Left ventricle myocardium inferior (tissue), 1 donor: ENCODE data around the gene CYTIP. TPM values are rescaled to one million over a fixed set of nuclear protein-coding genes. Genes with fewer than 3 reads are reported as not detected.

Experiments
- DNase-seq: peaks from one replicate; pipeline ENCODE4 v3.0.0-alpha.2; 2020
- H3K27ac ChIP-seq: fragments of 200-600 bp; replicated peaks from 2 replicates; pipeline ENCODE4 v1.8.0; 2021
- H3K27me3 ChIP-seq: fragments of 200-600 bp; 2 replicates; pipeline ENCODE4 v1.8.0; 2021; ENCODE audit warnings: low read depth
- H3K36me3 ChIP-seq: fragments of 200-600 bp; 2 replicates; pipeline ENCODE4 v1.8.0; 2021
- H3K4me1 ChIP-seq: fragments of 200-600 bp; 2 replicates; pipeline ENCODE4 v1.8.0; 2021
- H3K4me3 ChIP-seq: fragments of 200-600 bp; 2 replicates; pipeline ENCODE4 v1.8.0; 2021; ENCODE audit warnings: mild to moderate bottlenecking, moderate library complexity
- H3K9me3 ChIP-seq: fragments of 200-600 bp; replicated peaks from 2 replicates; pipeline ENCODE4 v1.8.0; 2021
- intact Hi-C: fragments of 100-400 bp; cut with micrococcal nuclease; formaldehyde crosslinking; loops from one replicate; pipeline ENCODE4 v1.11.0; 2022
- total RNA-seq: library from RNA; stranded (reverse); fragmentation: NEBNext Ultra II Directional; extraction: Animal tissue kit (Norgen Biotek cat#: 25700); gene quantifications from one replicate; pipeline ENCODE4 v1.2.1, GENCODE V29; 2021
- TF ChIP-seq, protein P1 (sequence below): fragments of 200-600 bp; IDR thresholded peaks from 2 replicates; pipeline ENCODE4 v1.8.0; 2021; ENCODE audit warnings: antibody characterized with exemption, mild to moderate bottlenecking, borderline replicate concordance
- donor health status: DM: no; HTN: yes; CAD: no; lungs with severe emphysema.

Gene CYTIP
- total RNA-seq, 1 donor from 2014 or later: 0.82 TPM

GRCh38 chr2:157439824-157440186 is 4.1 kb downstream of the CYTIP start:
- H3K36me3 ChIP-seq: no peaks in the 10 kb centered on the region
- H3K9me3 ChIP-seq: no peaks in the 10 kb centered on the region
- intact Hi-C loops: no loop called here
- DNase-seq: no peak
- TF ChIP-seq, protein P1, sequence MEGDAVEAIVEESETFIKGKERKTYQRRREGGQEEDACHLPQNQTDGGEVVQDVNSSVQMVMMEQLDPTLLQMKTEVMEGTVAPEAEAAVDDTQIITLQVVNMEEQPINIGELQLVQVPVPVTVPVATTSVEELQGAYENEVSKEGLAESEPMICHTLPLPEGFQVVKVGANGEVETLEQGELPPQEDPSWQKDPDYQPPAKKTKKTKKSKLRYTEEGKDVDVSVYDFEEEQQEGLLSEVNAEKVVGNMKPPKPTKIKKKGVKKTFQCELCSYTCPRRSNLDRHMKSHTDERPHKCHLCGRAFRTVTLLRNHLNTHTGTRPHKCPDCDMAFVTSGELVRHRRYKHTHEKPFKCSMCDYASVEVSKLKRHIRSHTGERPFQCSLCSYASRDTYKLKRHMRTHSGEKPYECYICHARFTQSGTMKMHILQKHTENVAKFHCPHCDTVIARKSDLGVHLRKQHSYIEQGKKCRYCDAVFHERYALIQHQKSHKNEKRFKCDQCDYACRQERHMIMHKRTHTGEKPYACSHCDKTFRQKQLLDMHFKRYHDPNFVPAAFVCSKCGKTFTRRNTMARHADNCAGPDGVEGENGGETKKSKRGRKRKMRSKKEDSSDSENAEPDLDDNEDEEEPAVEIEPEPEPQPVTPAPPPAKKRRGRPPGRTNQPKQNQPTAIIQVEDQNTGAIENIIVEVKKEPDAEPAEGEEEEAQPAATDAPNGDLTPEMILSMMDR: no peak
- H3K27ac ChIP-seq: peak overlapping the region; percentile 17
- H3K4me3 ChIP-seq: no peak overlapping the region
- H3K4me1 ChIP-seq: peaks cover 29% of the 10 kb centered on the region
- no peaks in the 10 kb centered on the region for H3K27me3 ChIP-seq

DNA sequence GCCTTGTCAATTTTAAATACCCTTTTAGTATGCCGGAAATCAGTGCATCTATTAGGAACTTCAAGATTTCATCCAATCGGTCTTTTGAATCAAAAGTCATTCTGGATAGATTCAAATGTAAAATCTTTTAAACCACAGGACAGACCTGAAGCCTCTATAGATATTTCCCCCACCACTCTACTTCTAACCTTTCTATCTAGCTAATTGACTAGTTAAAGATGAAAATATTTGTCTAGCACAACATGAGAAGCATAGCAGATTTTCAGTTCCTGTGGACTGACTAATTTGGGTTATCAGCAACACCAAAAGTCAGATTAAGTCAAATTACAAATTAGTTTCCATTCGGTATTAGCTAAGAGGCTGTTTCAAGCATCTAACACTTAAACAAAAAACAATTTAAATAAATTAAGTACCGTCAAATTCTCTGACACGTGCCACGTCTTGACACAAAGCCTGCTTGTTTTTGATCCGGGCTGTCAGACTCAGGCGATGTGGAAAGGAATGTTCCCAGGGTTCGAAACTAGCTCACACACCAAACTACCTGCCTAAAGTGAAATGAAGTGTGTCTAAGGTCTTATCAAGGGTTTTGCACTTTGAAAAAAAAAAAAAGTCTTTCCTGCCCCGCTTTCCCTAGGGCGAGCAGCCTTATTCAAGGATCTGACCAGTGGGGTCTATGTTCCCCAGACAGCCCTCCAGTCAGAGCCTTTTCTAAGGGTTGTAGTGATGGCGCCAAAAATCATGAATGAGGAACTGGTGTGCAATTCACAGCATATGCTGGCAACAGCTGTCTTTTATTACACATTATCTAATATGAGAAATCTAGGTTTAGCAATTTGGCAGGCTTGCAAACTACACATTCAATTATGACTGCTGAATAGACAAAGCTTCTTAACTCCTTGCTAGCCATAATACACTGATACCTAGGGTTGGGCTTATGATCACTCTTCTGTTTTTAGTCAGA is 4.7 kb downstream of the CYTIP start:
- H3K27ac ChIP-seq: peak overlapping the region; percentile 17
- no peak for DNase-seq
- intact Hi-C loops: no loop called here

DNA sequence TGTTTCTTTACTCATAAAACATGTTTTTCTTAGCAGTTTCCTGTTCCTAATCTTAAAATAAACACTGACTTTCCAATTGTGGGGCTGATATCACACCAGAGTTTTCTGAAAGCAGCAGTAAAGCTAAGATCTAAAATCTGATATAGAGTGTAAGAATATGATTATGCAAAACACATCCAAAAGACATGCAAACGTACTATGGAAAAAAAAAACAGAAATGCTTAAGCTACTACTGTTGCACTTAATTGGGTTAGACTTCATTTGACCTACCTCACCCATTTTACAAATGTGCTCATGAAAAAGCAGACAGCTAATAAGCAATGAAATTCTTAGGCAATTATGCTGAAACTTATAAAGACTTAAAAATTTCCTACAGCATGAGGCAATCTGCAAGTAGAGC is 10.5 kb downstream of the CYTIP start:
- Histone ChIP-seq H3K27me3 (no peaks in the 10 kb centered on the region), H3K4me1 (peaks cover 31% of the 10 kb centered on the region), H3K9me3 (no peaks in the 10 kb centered on the region), H3K4me3 (no peak overlapping the region), H3K27ac (peak overlapping the region; percentile 29), H3K36me3 (no peaks in the 10 kb centered on the region)
- intact Hi-C loops: no loop called here
- TF ChIP-seq, protein P1: no peak
- DNase-seq: no peak

More for the DNA sequence above, 4.7 kb downstream of the CYTIP start:
- TF ChIP-seq, protein P1: no peak
- H3K27me3 ChIP-seq: no peaks in the 10 kb centered on the region
- peak overlapping the region; percentile 9 for H3K4me3 ChIP-seq
- peaks cover 28% of the 10 kb centered on the region for H3K4me1 ChIP-seq
- no peaks in the 10 kb centered on the region for H3K9me3 ChIP-seq
- no peaks in the 10 kb centered on the region for H3K36me3 ChIP-seq

- DNase-seq: no peak
- peaks cover 35% of the 10 kb centered on the region for H3K4me1 ChIP-seq
- H3K27me3 ChIP-seq: no peaks in the 10 kb centered on the region
- TF ChIP-seq, protein P1: no peak
- H3K9me3 ChIP-seq: no peaks in the 10 kb centered on the region
- no peak overlapping the region for H3K4me3 ChIP-seq
- H3K27ac ChIP-seq: peak overlapping the region; percentile 29
- intact Hi-C loops: no loop called here
- H3K36me3 ChIP-seq: no peaks in the 10 kb centered on the region
Observed at GRCh38 chr2:157432475-157433106, 11.3 kb downstream of the CYTIP start.

- no peak for DNase-seq
- TF ChIP-seq, protein P1: no peak
- peaks cover 6% of the 10 kb centered on the region for H3K9me3 ChIP-seq
- peaks cover 35% of the 10 kb centered on the region for H3K4me1 ChIP-seq
- H3K27me3 ChIP-seq: no peaks in the 10 kb centered on the region
- no peak overlapping the region for H3K4me3 ChIP-seq
- intact Hi-C loops: no loop called here
- peaks cover 4% of the 10 kb centered on the region for H3K36me3 ChIP-seq
- no peak overlapping the region for H3K27ac ChIP-seq
Observed at GRCh38 chr2:157431176-157431575, 12.7 kb downstream of the CYTIP start.
